GM23338 (cell line): ENCODE measurements around the gene KIF6. TPM values are rescaled to one million over a fixed set of nuclear protein-coding genes. Genes with fewer than 3 reads are reported as not detected.

Experiments used
- ATAC-seq: fragments of 200-7000 bp; cut with Tn5 transposase; 3 replicates; pipeline ENCODE4 v1.9.1; 2020
- DNase-seq: peaks from one replicate; pipeline ENCODE4 v3.0.0-alpha.2; 2015; ENCODE audit warnings: low spot score
- H2AFZ ChIP-seq: fragments of 200-600 bp; sonication (generic); 2 replicates; pipeline ENCODE4 v1.8.0; 2016; ENCODE audit warnings: antibody characterized with exemption, mild to moderate bottlenecking, moderate library complexity
- H3F3A ChIP-seq: fragments of 200-600 bp; sonication (generic); replicated peaks from 2 replicates; pipeline ENCODE4 v1.8.0; 2017; ENCODE audit warnings: antibody characterized with exemption, mixed run types, low read depth
- H3K27ac ChIP-seq: fragments of 200-600 bp; sonication (generic); 2 replicates; pipeline ENCODE4 v1.6.1; 2016; ENCODE audit warnings: low read depth
- H3K27me3 ChIP-seq: fragments of 200-600 bp; sonication (generic); 2 replicates; pipeline ENCODE4 v1.8.0; 2016; ENCODE audit warnings: mild to moderate bottlenecking, mixed run types, moderate library complexity; ENCODE audit not compliant: insufficient read depth
- H3K36me3 ChIP-seq: fragments of 200-600 bp; sonication (generic); 2 replicates; pipeline ENCODE4 v1.8.0; 2016; ENCODE audit warnings: mild to moderate bottlenecking; ENCODE audit not compliant: insufficient read depth
- H3K4me1 ChIP-seq: fragments of 200-600 bp; sonication (generic); 2 replicates; pipeline ENCODE4 v1.8.0; 2016; ENCODE audit warnings: mild to moderate bottlenecking, moderate library complexity; ENCODE audit not compliant: insufficient read depth
- H3K4me2 ChIP-seq: fragments of 200-600 bp; sonication (generic); 2 replicates; pipeline ENCODE4 v1.7.1; 2017; ENCODE audit warnings: mixed run types
- H3K4me3 ChIP-seq: fragments of 200-600 bp; sonication (generic); 2 replicates; pipeline ENCODE4 v1.6.1; 2016; ENCODE audit warnings: mixed run types
- H3K79me2 ChIP-seq: fragments of 200-600 bp; sonication (generic); replicated peaks from 2 replicates; pipeline ENCODE4 v1.8.0; 2017; ENCODE audit warnings: mild to moderate bottlenecking; ENCODE audit not compliant: insufficient read depth
- H3K9me2 ChIP-seq: fragments of 200-600 bp; sonication (generic); 2 replicates; pipeline ENCODE4 v1.8.0; 2017; ENCODE audit not compliant: insufficient read depth
- H4K20me1 ChIP-seq: fragments of 200-600 bp; sonication (generic); replicated peaks from 2 replicates; pipeline ENCODE4 v1.8.0; 2017; ENCODE audit warnings: mild to moderate bottlenecking; ENCODE audit not compliant: insufficient read depth
- H3K27ac Mint-ChIP-seq: 2 replicates; pipeline ENCODE4 v1.8.0; 2020; ENCODE audit warnings: inconsistent platforms, mild to moderate bottlenecking, moderate library complexity, mixed read lengths
- H3K27me3 Mint-ChIP-seq: 3 replicates; pipeline ENCODE4 v1.8.0; 2022; ENCODE audit warnings: low read depth, mild to moderate bottlenecking, moderate library complexity, mixed read lengths, inconsistent platforms; ENCODE audit not compliant: insufficient read depth, poor library complexity
- H3K36me3 Mint-ChIP-seq: 3 replicates; pipeline ENCODE4 v1.8.0; 2021; ENCODE audit warnings: low read depth, mild to moderate bottlenecking, inconsistent platforms, moderate library complexity, mixed read lengths
- H3K4me1 Mint-ChIP-seq: 3 replicates; pipeline ENCODE4 v1.8.0; 2020; ENCODE audit warnings: mild to moderate bottlenecking, inconsistent platforms, mixed read lengths
- H3K4me3 Mint-ChIP-seq: 3 replicates; pipeline ENCODE4 v1.8.0; 2021; ENCODE audit warnings: moderate library complexity, mild to moderate bottlenecking, inconsistent platforms, mixed read lengths
- H3K9me3 Mint-ChIP-seq: 3 replicates; pipeline ENCODE4 v1.8.0; 2020; ENCODE audit warnings: moderate library complexity, mild to moderate bottlenecking, inconsistent platforms, mixed read lengths
- CREB1 ChIP-seq: fragments of 250-450 bp; sonication (Bioruptor Pico); IDR thresholded peaks from 2 replicates; pipeline ENCODE4 v1.5.0; 2020; ENCODE audit warnings: low read depth, mild to moderate bottlenecking, moderate library complexity
- EZH2 ChIP-seq: fragments of 200-600 bp; sonication (generic); IDR thresholded peaks from one replicate; pipeline ENCODE4 v1.8.0; 2017; ENCODE audit warnings: antibody characterized with exemption, mild to moderate bottlenecking, low read depth; ENCODE audit not compliant: unreplicated experiment
- EZH2phosphoT487 ChIP-seq: fragments of 200-600 bp; sonication (generic); IDR thresholded peaks from one replicate; pipeline ENCODE4 v1.8.1; 2018; ENCODE audit warnings: antibody characterized with exemption; ENCODE audit not compliant: unreplicated experiment
- JUNB ChIP-seq: IDR thresholded peaks from one replicate; pipeline ENCODE4 v1.6.1; 2016; ENCODE audit warnings: antibody characterized with exemption; ENCODE audit not compliant: unreplicated experiment
- NANOG ChIP-seq: IDR thresholded peaks from 2 replicates; pipeline ENCODE4 v1.6.1; 2016; ENCODE audit warnings: antibody characterized with exemption, borderline replicate concordance
- POLR2AphosphoS5 ChIP-seq: IDR thresholded peaks from 2 replicates; pipeline ENCODE4 v1.6.1; 2016; ENCODE audit warnings: antibody characterized with exemption, low read depth
- STAT1 ChIP-seq: IDR thresholded peaks from one replicate; pipeline ENCODE4 v1.6.1; 2016; ENCODE audit warnings: antibody characterized with exemption; ENCODE audit not compliant: unreplicated experiment
- ZNF114 ChIP-seq: fragments of 250-450 bp; sonication (Bioruptor Pico); IDR thresholded peaks from 2 replicates; pipeline ENCODE4 v1.5.0; 2020; ENCODE audit warnings: mild to moderate bottlenecking, moderate library complexity
- ZNF331 ChIP-seq: fragments of 250-450 bp; sonication (Bioruptor Pico); IDR thresholded peaks from 2 replicates; pipeline ENCODE4 v1.5.0; 2020; ENCODE audit warnings: low read depth, mild to moderate bottlenecking, moderate library complexity
- polyA plus RNA-seq: library from polyadenylated mRNA; unstranded; fragments of >200 nt; fragmentation: Nextera tagmentation; extraction: Ambion mirVana; gene quantifications from 2 replicates; pipeline ENCODE4 v1.2.1, GENCODE V29; 2016
- total RNA-seq: library from RNA; depleted of rRNA; stranded (reverse); fragments of >200 nt; shearing (Covaris generic); gene quantifications from 2 replicates; pipeline ENCODE4 v1.2.3, GENCODE V29; 2014
- TF ChIP-seq, protein P1 (sequence below): IDR thresholded peaks from one replicate; pipeline ENCODE4 v1.6.1; 2018; ENCODE audit warnings: antibody characterized with exemption; ENCODE audit not compliant: unreplicated experiment
- TF ChIP-seq, protein P2 (sequence below), 2 experiments: fragments of 200-600 bp in 1 of 2; sonication (generic) in 1 of 2; conservative IDR thresholded peaks; 2 replicates each; pipeline versions ENCODE4 v1.5.1 to v1.6.1; 2016 to 2017; ENCODE audit warnings: antibody characterized with exemption in 2 of 2, low read depth in 2 of 2, mild to moderate bottlenecking in 2 of 2, moderate library complexity in 1 of 2
- TF ChIP-seq, protein P3 (sequence below): IDR thresholded peaks from 2 replicates; pipeline ENCODE4 v1.6.1; 2016; ENCODE audit warnings: antibody characterized with exemption
- TF ChIP-seq, protein P4 (sequence below): fragments of 250-450 bp; sonication (Bioruptor Pico); IDR thresholded peaks from 2 replicates; pipeline ENCODE4 v1.5.0; 2020; ENCODE audit warnings: mild to moderate bottlenecking, moderate library complexity

The KIF6 gene
- total and polyA plus RNA-seq, 2 experiments from 2014 or later = 0.87 to 1.7 TPM

DNA sequence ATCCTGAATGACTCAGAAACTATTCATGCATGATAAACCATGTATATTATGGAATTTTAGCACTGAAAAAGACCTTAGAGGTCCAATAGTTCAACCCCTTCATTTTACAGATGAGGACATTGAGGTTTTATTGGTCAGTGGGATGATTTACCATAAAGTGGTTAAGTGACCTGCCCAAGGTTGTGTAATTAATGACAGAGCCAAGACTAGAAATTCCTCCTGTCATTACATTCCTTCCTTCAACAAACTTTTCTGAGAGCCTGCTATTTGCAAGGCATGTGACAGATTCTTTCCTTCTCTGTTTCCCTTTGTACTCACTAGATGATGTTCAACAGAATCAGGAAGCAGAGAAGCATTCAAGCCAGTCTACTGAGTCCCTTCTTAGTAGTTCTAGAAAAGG is 232.0 kb downstream of the KIF6 start:
- no peak overlapping the region for H3K27ac Mint-ChIP-seq
- no peaks in the 10 kb centered on the region for H4K20me1 ChIP-seq
- H3K36me3 Mint-ChIP-seq = no peaks in the 10 kb centered on the region
- no peak overlapping the region for H3K27ac ChIP-seq
- DNase-seq = no peak
- no peak overlapping the region for H3K4me3 ChIP-seq
- no peak overlapping the region for H3K4me3 Mint-ChIP-seq
- no peaks in the 10 kb centered on the region for H3K36me3 ChIP-seq
- no peaks in the 10 kb centered on the region for H3F3A ChIP-seq
- peaks cover 19% of the 10 kb centered on the region for H3K4me1 ChIP-seq
- TF ChIP-seq JUNB (no peak), STAT1 (no peak), ZNF331 (no peak), ZNF114 (CRISPR knock-in tag) (no peak), NANOG (no peak), EZH2phosphoT487 (no peak), CREB1 (CRISPR knock-in tag) (no peak), EZH2 (no peak), POLR2AphosphoS5 (no peak)
- TF ChIP-seq, protein P1, sequence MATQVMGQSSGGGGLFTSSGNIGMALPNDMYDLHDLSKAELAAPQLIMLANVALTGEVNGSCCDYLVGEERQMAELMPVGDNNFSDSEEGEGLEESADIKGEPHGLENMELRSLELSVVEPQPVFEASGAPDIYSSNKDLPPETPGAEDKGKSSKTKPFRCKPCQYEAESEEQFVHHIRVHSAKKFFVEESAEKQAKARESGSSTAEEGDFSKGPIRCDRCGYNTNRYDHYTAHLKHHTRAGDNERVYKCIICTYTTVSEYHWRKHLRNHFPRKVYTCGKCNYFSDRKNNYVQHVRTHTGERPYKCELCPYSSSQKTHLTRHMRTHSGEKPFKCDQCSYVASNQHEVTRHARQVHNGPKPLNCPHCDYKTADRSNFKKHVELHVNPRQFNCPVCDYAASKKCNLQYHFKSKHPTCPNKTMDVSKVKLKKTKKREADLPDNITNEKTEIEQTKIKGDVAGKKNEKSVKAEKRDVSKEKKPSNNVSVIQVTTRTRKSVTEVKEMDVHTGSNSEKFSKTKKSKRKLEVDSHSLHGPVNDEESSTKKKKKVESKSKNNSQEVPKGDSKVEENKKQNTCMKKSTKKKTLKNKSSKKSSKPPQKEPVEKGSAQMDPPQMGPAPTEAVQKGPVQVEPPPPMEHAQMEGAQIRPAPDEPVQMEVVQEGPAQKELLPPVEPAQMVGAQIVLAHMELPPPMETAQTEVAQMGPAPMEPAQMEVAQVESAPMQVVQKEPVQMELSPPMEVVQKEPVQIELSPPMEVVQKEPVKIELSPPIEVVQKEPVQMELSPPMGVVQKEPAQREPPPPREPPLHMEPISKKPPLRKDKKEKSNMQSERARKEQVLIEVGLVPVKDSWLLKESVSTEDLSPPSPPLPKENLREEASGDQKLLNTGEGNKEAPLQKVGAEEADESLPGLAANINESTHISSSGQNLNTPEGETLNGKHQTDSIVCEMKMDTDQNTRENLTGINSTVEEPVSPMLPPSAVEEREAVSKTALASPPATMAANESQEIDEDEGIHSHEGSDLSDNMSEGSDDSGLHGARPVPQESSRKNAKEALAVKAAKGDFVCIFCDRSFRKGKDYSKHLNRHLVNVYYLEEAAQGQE = no peak
- TF ChIP-seq, protein P2, sequence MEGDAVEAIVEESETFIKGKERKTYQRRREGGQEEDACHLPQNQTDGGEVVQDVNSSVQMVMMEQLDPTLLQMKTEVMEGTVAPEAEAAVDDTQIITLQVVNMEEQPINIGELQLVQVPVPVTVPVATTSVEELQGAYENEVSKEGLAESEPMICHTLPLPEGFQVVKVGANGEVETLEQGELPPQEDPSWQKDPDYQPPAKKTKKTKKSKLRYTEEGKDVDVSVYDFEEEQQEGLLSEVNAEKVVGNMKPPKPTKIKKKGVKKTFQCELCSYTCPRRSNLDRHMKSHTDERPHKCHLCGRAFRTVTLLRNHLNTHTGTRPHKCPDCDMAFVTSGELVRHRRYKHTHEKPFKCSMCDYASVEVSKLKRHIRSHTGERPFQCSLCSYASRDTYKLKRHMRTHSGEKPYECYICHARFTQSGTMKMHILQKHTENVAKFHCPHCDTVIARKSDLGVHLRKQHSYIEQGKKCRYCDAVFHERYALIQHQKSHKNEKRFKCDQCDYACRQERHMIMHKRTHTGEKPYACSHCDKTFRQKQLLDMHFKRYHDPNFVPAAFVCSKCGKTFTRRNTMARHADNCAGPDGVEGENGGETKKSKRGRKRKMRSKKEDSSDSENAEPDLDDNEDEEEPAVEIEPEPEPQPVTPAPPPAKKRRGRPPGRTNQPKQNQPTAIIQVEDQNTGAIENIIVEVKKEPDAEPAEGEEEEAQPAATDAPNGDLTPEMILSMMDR (conservative IDR thresholded peaks at IDR 0.05; ENCODE audit: low read depth in 2 of 2) = no peak
- TF ChIP-seq, protein P3, sequence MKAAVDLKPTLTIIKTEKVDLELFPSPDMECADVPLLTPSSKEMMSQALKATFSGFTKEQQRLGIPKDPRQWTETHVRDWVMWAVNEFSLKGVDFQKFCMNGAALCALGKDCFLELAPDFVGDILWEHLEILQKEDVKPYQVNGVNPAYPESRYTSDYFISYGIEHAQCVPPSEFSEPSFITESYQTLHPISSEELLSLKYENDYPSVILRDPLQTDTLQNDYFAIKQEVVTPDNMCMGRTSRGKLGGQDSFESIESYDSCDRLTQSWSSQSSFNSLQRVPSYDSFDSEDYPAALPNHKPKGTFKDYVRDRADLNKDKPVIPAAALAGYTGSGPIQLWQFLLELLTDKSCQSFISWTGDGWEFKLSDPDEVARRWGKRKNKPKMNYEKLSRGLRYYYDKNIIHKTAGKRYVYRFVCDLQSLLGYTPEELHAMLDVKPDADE = no peak
- TF ChIP-seq, protein P4, sequence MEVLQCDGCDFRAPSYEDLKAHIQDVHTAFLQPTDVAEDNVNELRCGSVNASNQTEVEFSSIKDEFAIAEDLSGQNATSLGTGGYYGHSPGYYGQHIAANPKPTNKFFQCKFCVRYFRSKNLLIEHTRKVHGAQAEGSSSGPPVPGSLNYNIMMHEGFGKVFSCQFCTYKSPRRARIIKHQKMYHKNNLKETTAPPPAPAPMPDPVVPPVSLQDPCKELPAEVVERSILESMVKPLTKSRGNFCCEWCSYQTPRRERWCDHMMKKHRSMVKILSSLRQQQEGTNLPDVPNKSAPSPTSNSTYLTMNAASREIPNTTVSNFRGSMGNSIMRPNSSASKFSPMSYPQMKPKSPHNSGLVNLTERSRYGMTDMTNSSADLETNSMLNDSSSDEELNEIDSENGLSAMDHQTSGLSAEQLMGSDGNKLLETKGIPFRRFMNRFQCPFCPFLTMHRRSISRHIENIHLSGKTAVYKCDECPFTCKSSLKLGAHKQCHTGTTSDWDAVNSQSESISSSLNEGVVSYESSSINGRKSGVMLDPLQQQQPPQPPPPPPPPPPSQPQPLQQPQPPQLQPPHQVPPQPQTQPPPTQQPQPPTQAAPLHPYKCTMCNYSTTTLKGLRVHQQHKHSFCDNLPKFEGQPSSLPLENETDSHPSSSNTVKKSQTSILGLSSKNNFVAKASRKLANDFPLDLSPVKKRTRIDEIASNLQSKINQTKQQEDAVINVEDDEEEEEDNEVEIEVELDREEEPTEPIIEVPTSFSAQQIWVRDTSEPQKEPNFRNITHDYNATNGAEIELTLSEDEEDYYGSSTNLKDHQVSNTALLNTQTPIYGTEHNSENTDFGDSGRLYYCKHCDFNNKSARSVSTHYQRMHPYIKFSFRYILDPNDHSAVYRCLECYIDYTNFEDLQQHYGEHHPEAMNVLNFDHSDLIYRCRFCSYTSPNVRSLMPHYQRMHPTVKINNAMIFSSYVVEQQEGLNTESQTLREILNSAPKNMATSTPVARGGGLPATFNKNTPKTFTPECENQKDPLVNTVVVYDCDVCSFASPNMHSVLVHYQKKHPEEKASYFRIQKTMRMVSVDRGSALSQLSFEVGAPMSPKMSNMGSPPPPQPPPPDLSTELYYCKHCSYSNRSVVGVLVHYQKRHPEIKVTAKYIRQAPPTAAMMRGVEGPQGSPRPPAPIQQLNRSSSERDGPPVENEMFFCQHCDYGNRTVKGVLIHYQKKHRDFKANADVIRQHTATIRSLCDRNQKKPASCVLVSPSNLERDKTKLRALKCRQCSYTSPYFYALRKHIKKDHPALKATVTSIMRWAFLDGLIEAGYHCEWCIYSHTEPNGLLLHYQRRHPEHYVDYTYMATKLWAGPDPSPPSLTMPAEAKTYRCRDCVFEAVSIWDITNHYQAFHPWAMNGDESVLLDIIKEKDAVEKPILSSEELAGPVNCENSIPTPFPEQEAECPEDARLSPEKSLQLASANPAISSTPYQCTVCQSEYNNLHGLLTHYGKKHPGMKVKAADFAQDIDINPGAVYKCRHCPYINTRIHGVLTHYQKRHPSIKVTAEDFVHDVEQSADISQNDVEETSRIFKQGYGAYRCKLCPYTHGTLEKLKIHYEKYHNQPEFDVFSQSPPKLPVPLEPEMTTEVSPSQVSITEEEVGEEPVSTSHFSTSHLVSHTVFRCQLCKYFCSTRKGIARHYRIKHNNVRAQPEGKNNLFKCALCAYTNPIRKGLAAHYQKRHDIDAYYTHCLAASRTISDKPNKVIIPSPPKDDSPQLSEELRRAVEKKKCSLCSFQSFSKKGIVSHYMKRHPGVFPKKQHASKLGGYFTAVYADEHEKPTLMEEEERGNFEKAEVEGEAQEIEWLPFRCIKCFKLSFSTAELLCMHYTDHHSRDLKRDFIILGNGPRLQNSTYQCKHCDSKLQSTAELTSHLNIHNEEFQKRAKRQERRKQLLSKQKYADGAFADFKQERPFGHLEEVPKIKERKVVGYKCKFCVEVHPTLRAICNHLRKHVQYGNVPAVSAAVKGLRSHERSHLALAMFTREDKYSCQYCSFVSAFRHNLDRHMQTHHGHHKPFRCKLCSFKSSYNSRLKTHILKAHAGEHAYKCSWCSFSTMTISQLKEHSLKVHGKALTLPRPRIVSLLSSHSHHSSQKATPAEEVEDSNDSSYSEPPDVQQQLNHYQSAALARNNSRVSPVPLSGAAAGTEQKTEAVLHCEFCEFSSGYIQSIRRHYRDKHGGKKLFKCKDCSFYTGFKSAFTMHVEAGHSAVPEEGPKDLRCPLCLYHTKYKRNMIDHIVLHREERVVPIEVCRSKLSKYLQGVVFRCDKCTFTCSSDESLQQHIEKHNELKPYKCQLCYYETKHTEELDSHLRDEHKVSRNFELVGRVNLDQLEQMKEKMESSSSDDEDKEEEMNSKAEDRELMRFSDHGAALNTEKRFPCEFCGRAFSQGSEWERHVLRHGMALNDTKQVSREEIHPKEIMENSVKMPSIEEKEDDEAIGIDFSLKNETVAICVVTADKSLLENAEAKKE (CRISPR knock-in tag) = no peak
- H3K4me1 Mint-ChIP-seq = peaks cover 23% of the 10 kb centered on the region
- H3K27me3 ChIP-seq = no peaks in the 10 kb centered on the region
- no peak overlapping the region for H2AFZ ChIP-seq
- H3K9me3 Mint-ChIP-seq = no peaks in the 10 kb centered on the region; the same call in 2 of the 3 replicates
- H3K27me3 Mint-ChIP-seq = no peaks in the 10 kb centered on the region
- peaks cover 4% of the 10 kb centered on the region; the same call in 1 of the 2 replicates for H3K9me2 ChIP-seq
- no peaks in the 10 kb centered on the region for H3K79me2 ChIP-seq
- ATAC-seq = no peak
- no peak overlapping the region for H3K4me2 ChIP-seq
